HUES48 (cell line): ENCODE measurements around the gene IL1R2.
"Not testable (repeated sequence)": the region's sequence is repeated elsewhere in the genome, so short reads cannot be mapped to it uniquely, and the experiment has no call there.

Experiments used
- H3K27ac ChIP-seq: one replicate; pipeline ENCODE4 v1.7.0; 2013; ENCODE audit warnings: low read depth, low read length, inconsistent platforms
- H3K27me3 ChIP-seq: 2 replicates; pipeline ENCODE4 v1.6.1; 2013; ENCODE audit warnings: mild to moderate bottlenecking, low read length; ENCODE audit not compliant: control insufficient read depth, insufficient read depth
- H3K36me3 ChIP-seq: 2 replicates; pipeline ENCODE4 v1.6.1; 2013; ENCODE audit warnings: low read length; ENCODE audit not compliant: control insufficient read depth, insufficient read depth
- H3K4me1 ChIP-seq: 2 replicates; pipeline ENCODE4 v1.6.1; 2013; ENCODE audit warnings: mild to moderate bottlenecking, low read length; ENCODE audit not compliant: control insufficient read depth, insufficient read depth
- H3K4me3 ChIP-seq: 2 replicates; pipeline ENCODE4 v1.5.1; 2013; ENCODE audit warnings: mild to moderate bottlenecking, low read depth, low read length
- H3K9ac ChIP-seq: 2 replicates; pipeline ENCODE4 v1.6.1; 2013; ENCODE audit warnings: mild to moderate bottlenecking, low read depth, low read length, moderate library complexity
- H3K9me3 ChIP-seq: 2 replicates; pipeline ENCODE4 v1.6.1; 2013; ENCODE audit warnings: low read length; ENCODE audit not compliant: control insufficient read depth, insufficient read depth

Gene IL1R2

DNA sequence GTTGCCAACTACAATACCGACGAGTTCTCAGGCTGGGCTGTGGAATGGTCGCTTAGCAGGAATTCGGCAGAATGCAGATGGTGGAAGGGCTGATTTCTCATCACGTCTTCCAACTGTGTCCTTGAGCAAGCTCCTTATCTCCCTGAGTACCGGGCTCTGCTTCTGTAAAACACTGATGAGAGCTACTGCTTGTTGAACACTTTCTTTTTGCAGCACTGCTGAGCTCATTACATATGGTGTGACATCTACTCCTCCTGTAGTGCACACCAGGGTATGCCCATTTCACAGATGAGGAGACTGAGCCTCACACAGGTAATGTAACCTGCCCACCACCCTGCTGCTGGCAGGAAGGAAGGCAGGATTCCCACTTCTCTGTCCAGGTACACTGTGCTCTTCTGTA is 8.3 kb downstream of the IL1R2 start:
- Histone ChIP-seq H3K4me1 (no peaks in the 10 kb centered on the region), H3K36me3 (no peaks in the 10 kb centered on the region), H3K9me3 (no peaks in the 10 kb centered on the region), H3K4me3 (no peak overlapping the region), H3K27me3 (no peaks in the 10 kb centered on the region; the same call in 1 of the 2 replicates), H3K27ac (no peak overlapping the region), H3K9ac (no peak overlapping the region)

DNA sequence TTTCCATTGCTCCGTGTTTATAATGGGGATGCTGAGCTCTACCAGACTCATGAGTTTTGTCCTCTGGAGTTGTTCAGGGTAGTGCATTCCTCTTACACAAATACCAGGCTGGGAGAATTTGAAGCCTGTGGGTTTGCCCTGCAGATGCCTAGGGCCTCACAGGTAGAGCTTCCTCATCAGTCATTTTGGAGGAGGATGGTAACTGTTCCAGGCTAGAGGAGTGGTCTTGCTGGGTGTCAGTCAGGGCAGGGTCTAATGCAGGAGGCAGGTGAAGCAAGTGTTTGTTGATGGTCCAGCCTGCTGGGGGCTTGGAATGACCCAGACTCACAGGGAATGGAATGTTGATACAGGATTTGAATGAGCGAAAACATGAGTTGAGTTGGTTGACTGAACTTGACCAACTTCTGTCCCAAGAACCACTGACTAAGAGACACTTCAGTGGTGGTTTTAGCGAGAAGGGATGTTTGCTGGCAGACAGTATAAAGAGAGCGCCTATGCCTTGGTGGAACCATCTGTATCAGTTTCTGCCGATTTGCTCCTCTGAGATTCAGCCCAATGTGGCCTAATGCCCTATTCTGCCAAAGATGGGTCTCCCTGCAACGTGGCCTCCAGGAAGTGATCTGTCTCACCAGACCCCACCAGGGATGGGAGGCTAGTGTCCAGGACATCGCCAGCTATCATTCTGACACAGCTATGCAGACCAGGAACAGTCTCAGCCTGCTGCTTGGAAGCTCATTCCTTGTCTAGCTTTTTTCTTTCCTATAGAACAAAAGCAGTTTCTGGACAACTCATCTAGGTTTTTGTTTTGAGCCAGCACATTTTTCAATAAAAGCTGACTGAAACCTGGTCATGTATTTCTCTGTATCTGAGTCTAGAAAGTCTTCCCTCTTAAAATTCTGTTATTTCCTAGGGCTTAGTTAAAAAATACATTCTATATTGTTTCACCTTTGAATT is 9.3 kb downstream of the IL1R2 start:
- no peaks in the 10 kb centered on the region for H3K9me3 ChIP-seq
- H3K27me3 ChIP-seq: no peaks in the 10 kb centered on the region; the same call in 1 of the 2 replicates
- no peaks in the 10 kb centered on the region for H3K36me3 ChIP-seq
- no peak overlapping the region for H3K9ac ChIP-seq
- no peaks in the 10 kb centered on the region for H3K4me1 ChIP-seq
- H3K4me3 ChIP-seq: no peak overlapping the region
- no peak overlapping the region for H3K27ac ChIP-seq

DNA sequence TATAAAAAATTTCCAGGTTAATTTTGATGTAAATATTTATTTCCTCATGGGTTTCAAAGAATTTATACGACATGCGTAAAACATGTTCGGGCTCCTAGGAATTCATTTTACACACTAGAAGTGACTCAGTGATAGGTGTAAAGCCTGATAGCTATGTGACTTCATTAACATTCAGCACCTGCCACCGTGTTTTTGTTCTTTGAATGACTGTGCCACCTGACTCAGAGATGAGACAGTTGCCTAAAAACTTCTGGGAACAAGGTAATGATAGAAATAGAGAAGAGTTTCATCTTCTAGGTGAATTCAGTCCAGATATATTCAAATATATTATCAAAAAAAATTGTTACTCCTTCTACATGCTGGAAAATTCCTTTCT is 10.0 kb downstream of the IL1R2 start:
- no peak overlapping the region for H3K4me3 ChIP-seq
- H3K27me3 ChIP-seq: no peaks in the 10 kb centered on the region; the same call in 1 of the 2 replicates
- no peak overlapping the region for H3K9ac ChIP-seq
- no peak overlapping the region for H3K27ac ChIP-seq
- no peaks in the 10 kb centered on the region for H3K36me3 ChIP-seq
- H3K9me3 ChIP-seq: no peaks in the 10 kb centered on the region
- no peaks in the 10 kb centered on the region for H3K4me1 ChIP-seq

DNA sequence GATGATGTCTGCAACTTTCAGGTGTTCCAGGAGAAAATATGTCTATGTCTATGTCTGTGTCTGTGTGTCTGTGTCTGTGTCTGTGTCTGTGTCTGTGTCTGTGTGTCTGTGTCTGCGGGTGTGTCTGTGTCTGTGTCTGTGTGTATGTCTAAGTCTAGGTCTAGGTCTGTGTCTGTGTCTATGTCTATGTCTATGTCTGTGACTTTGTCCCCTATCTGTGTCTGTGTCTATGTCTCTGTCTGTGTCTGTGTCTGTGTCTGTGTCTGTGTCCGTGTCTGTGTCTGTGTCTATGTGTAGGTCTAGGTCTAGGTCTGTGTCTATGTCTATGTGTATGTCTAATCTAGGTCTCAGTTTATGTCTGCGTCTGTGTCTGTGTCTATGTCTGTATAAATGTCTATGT is 10.5 kb downstream of the IL1R2 start:
- no peak overlapping the region for H3K4me3 ChIP-seq
- H3K27ac ChIP-seq: no peak overlapping the region
- no peak overlapping the region for H3K9ac ChIP-seq
- H3K27me3 ChIP-seq: no peaks in the 10 kb centered on the region; the same call in 1 of the 2 replicates
- no peaks in the 10 kb centered on the region for H3K4me1 ChIP-seq
- no peaks in the 10 kb centered on the region for H3K36me3 ChIP-seq
- H3K9me3 ChIP-seq: no peaks in the 10 kb centered on the region

DNA sequence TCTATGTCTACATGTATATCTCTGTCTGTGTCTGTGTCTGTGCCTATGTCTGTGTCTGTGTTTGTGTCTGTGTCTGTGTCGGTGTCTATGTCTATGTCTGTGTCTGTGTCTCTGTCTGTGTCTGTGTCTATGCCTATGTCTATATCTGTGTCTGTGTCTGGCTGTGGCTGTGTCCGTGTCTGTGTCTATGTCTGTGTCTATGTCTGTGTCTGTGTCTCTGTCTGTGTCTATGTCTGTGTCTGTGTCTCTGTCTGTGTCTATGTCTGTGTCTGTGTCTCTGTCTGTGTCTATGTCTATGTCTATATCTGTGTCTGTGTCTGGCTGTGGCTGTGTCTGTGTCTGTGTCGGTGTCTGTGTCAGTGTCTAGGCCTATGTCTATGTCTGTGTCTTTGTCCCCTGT is 11.1 kb downstream of the IL1R2 start:
- not testable (repeated sequence) for H3K4me1 ChIP-seq, H3K4me3 ChIP-seq, H3K36me3 ChIP-seq

DNA sequence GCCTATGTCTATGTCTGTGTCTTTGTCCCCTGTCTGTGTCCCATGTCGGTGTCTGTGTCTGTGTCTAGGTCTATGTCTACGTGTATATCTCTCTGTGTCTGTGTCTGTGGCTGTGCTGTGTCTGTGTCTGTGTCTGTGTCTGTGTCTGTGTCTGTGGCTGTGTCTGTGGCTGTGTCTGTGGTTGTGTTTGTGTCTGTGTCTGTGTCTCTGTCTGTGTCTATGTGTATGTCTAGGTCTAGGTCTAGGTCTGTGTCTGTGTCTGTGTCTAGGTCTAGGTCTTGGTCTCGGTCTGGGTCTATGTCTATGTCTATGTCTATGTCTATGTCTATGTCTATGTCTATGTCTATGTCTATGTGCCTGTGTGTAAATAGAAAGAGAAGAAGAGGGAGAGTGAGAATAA is 11.9 kb downstream of the IL1R2 start:
- Histone ChIP-seq H3K9me3 (no peaks in the 10 kb centered on the region), H3K36me3 (no peaks in the 10 kb centered on the region), H3K9ac (no peak overlapping the region), H3K4me3 (no peak overlapping the region), H3K27ac (no peak overlapping the region), H3K4me1 (peaks cover 4% of the 10 kb centered on the region; the same call in 1 of the 2 replicates), H3K27me3 (no peaks in the 10 kb centered on the region)

More for the DNA sequence above, 11.1 kb downstream of the IL1R2 start:
- H3K9me3 ChIP-seq, H3K27ac ChIP-seq, H3K27me3 ChIP-seq, H3K9ac ChIP-seq: not testable (repeated sequence)

DNA sequence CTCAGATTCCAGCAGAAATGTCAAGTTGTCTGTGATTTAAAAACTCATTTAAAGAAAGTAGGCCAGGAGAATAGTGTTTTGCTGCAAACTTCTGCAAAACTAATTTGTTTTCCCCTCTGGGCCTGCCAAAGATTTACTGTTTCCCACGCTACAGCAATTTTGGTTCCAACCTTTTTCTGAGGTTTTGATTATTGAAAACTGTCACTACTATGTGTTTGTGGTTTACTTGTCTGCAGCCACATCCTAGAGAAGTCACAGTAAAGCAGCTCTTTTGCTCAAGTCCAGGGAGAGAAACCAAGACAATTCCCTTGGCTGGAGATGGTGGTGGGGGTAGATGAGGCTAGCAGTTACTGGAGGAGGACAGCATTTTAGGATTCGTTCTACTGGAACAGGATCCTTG is 12.8 kb downstream of the IL1R2 start:
- Histone ChIP-seq H3K36me3 (no peaks in the 10 kb centered on the region), H3K27ac (no peak overlapping the region), H3K4me1 (peaks cover 4% of the 10 kb centered on the region; the same call in 1 of the 2 replicates), H3K4me3 (no peak overlapping the region), H3K9ac (no peak overlapping the region), H3K9me3 (no peaks in the 10 kb centered on the region), H3K27me3 (no peaks in the 10 kb centered on the region)

DNA sequence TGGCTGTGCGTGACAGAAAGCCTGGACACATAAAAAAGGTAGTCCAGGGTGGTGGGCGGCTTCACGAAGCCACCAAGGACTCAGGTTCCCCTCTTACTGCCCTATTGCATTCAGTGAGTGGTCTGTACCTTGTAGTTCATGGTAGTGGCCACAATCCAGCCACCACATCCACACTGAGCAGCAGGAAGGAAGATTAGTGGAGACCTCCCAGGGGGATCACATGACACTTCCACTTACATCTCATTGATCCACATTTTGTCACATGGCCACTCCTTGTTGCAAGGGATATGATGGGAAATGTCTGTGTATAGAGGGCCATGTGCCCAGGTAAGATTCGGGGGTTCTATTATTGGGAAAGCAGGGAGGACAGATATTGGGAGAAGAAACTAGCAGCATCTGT is 13.7 kb downstream of the IL1R2 start:
- Histone ChIP-seq H3K9ac (no peak overlapping the region), H3K36me3 (no peaks in the 10 kb centered on the region), H3K27ac (no peak overlapping the region), H3K27me3 (no peaks in the 10 kb centered on the region), H3K4me3 (no peak overlapping the region), H3K9me3 (no peaks in the 10 kb centered on the region), H3K4me1 (peaks cover 4% of the 10 kb centered on the region; the same call in 1 of the 2 replicates)

DNA sequence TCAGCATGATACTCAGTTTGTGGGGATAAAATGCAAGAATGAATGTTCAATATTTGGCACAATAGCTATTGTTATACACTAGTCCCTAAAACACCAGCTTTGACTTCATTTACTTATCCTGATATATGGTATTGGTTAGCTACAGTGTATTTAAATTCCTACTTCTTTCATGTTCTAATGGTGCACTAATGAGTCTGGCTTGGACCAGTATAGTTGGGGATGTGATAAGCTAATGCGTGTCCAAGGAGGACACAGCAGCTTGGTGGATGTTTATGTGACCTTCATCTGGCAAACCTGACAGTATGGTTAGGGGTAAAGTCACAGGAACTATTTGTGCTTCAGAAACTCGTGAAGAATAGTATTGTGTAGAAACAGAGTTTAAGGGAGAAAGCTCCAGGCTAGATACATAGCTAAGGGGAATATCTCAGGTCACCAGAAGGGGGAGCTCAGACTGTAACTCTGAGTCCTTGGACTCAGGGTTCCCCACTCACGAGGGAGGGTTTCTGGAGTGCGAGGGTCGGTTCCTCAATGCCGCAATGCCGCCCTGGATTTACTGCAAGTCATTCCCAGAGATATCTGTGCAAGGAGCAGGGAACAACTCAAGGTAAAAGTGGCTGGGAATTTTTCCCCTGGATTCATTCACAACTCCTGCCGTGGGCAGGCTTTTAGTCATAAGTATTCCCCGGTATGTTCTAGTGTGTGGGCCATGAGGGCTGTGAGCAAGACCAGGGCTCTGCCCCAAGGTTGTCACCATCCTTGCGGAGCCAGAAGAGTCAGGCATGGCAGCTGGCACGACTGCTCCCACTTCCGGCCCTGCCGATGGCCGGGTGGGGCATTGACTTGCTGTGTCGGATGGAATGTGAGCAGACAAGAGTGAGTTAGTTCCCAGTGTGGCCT is 14.5 kb downstream of the IL1R2 start:
- no peaks in the 10 kb centered on the region for H3K9me3 ChIP-seq
- no peak overlapping the region for H3K4me3 ChIP-seq
- no peaks in the 10 kb centered on the region for H3K27me3 ChIP-seq
- H3K9ac ChIP-seq: no peak overlapping the region
- H3K27ac ChIP-seq: no peak overlapping the region
- H3K36me3 ChIP-seq: no peaks in the 10 kb centered on the region
- H3K4me1 ChIP-seq: peaks cover 4% of the 10 kb centered on the region; the same call in 1 of the 2 replicates

DNA sequence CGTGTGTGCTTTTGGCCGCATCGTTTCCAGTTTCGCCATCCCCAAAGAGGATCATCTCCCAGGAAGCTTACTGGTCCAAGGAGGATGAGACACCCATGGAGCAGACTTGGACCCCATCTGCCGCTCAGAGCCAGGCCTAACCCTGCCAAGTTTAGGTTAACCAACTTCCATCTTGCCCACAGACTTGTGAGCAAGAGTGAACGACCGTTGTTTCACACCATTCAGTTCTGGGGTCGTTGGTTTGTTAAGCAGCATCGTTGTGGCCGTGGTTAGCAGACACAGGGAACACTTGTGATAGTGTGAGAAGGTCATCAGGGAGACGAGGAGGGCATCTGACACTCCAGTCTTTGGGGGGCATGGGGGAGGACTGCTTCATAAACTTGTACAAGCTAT is 15.1 kb downstream of the IL1R2 start:
- Histone ChIP-seq H3K9ac (no peak overlapping the region), H3K9me3 (no peaks in the 10 kb centered on the region), H3K36me3 (no peaks in the 10 kb centered on the region), H3K27ac (no peak overlapping the region), H3K4me3 (no peak overlapping the region), H3K4me1 (peaks cover 4% of the 10 kb centered on the region; the same call in 1 of the 2 replicates), H3K27me3 (no peaks in the 10 kb centered on the region)

DNA sequence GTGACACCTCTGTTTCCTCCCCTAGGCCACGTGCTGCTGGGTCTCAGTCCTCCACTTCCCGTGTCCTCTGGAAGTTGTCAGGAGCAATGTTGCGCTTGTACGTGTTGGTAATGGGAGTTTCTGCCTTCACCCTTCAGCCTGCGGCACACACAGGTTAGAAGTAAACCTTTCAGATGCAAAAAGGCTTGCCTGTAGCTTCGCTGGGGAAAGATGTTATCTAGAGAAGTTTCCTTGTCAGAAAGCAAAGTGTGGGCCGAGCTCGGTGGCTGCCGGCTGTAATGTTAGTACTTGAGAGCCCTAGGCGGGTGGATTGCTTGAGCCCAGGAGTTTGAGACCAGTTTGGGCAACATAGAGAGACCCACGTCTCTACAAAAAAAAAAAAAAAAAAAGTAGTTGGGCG is 16.7 kb downstream of the IL1R2 start:
- Histone ChIP-seq H3K9ac (no peak overlapping the region), H3K4me1 (peaks cover 4% of the 10 kb centered on the region; the same call in 1 of the 2 replicates), H3K27me3 (no peaks in the 10 kb centered on the region), H3K4me3 (no peak overlapping the region), H3K9me3 (no peaks in the 10 kb centered on the region), H3K27ac (no peak overlapping the region), H3K36me3 (no peaks in the 10 kb centered on the region)
